Mucosa of descending colon (tissue), 3 donors: Measurements from ENCODE around the gene CARTPT. TPM values are rescaled to one million over a fixed set of nuclear protein-coding genes. Genes with fewer than 3 reads are reported as not detected.

Source experiments
- ATAC-seq: fragments of 200-7000 bp; cut with Tn5 transposase; one replicate; pipeline ENCODE4 v1.9.1; 2020; ENCODE audit warnings: mild to moderate bottlenecking, moderate library complexity
- DNase-seq, 3 donors: peaks; one replicate each; pipeline ENCODE4 v3.0.0-alpha.2; 2020
- H3K36me3 ChIP-seq: fragments of 200-600 bp; one replicate; pipeline ENCODE4 v1.8.0; 2021; ENCODE audit warnings: low read depth, mild to moderate bottlenecking
- H3K4me1 ChIP-seq: fragments of 200-600 bp; one replicate; pipeline ENCODE4 v1.8.0; 2021; ENCODE audit warnings: low read depth, mild to moderate bottlenecking
- H3K4me3 ChIP-seq: fragments of 200-600 bp; one replicate; pipeline ENCODE4 v1.8.0; 2021; ENCODE audit warnings: mild to moderate bottlenecking
- H3K9me3 ChIP-seq: fragments of 200-600 bp; one replicate; pipeline ENCODE4 v1.8.0; 2021; ENCODE audit warnings: mild to moderate bottlenecking
- intact Hi-C, 2 donors: fragments of 100-400 bp; cut with DNase I in 1 of 2; cut with micrococcal nuclease in 1 of 2; formaldehyde crosslinking; loops; one replicate each; pipeline versions ENCODE4 v1.11.0 to v1.11.1; 2022; cut with DNase I, micrococcal nuclease
- long read RNA-seq, 2 donors: library from polyadenylated mRNA; unstranded; transcript quantifications; one replicate each; pipeline ENCODE4 v2.0.0, GENCODE V29; 2019 to 2021
- total RNA-seq, 3 donors: library from RNA; stranded (reverse); fragmentation: NEBNext Ultra II Directional in 2 of 3; extraction: Animal tissue kit (Norgen Biotek cat#: 25700) in 2 of 3; gene quantifications; one replicate each; pipeline versions ENCODE4 v1.2.1 to v1.2.4, GENCODE V29; 2021 to 2023
- TF ChIP-seq, protein P1 (sequence below): fragments of 200-600 bp; IDR thresholded peaks from one replicate; pipeline ENCODE4 v1.8.0; 2022; ENCODE audit warnings: antibody characterized with exemption, mild to moderate bottlenecking
- donor health status: DM: no; HTN: no; CAD: no; lungs with moderate emphysema.
- donor health status: DM: no; HTN: no; CAD: no.
- donor health status: DM: no; HTN: yes; CAD: no.

CARTPT gene
- total RNA-seq: 10 to 100 TPM in 1 of 3 donors, not detected in 2; 14.0 TPM
- long read RNA-seq, donor 1, transcript CARTPT-201 (3 exons, 915 nt): major isoform, 5 of 6 reads
- long read RNA-seq, donor 1, partial matches to known transcripts: 0 of 6 reads
- long read RNA-seq, donor 1, other reads (novel, unspliced or antisense): 0 of 6 reads
- long read RNA-seq, donor 2: 0 reads

DNA sequence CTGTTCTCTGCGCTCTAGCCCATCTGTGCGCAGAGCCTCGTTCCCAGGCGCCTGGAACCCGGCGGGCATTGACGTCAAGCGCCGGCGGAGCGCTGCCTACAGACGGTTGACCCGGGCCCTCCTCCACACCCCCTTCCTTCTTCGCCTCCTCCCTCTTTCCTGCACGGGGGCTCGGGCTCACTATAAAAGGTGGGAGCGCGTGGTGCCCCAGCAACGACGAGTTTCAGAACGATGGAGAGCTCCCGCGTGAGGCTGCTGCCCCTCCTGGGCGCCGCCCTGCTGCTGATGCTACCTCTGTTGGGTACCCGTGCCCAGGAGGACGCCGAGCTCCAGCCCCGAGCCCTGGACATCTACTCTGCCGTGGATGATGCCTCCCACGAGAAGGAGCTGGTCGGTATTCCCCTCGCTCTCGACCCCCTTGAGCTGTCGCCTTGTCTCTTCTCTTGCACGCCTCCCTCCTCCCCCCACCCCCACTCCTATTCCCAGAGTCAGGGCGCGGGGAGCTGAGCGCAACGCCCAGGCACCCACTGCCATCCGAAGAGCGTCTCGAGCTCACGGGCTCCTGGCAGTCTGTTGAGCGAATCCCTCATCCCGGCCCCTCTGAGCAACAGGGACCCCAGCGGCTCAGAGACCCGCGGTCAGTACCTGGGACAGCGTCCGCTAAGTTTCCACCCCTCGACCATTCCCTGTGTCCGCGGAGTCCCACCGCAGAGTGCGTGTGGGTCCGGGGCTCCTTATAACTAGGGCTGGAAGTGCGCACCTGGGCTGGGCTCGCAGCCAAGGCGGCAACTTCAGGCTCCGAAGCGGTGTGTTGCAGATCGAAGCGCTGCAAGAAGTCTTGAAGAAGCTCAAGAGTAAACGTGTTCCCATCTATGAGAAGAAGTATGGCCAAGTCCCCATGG lies at the start of gene CARTPT:
Gene CARTPT (plus strand): TSS at position 213 of the 902 bp plus-strand sequence. CDS start 19 bp downstream, at position 232.
- no peak for ATAC-seq

DNA sequence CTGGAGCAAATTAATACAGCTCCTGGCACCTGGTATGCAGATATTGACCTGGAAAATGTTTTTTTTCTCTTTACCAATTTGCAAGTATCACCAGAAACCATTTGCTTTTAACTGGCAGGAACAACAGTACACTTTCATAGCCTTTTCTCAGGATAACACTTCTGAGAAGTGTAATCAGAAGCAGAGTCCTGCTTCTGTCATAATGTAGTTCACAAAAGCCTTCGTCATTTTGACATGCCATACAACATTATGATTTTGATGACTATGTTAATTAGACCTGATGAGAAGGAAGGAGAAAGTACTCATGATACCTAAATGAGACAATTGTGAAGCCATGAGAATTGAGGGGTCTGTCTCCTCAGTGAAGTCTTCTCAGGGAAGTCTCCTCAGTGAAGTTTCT lies 41.1 kb upstream of the CARTPT start:
- H3K4me1 ChIP-seq: no peaks in the 10 kb centered on the region
- ATAC-seq (no peak), DNase-seq (no peak)
- H3K4me3 ChIP-seq: no peak overlapping the region
- intact Hi-C loops: no loop called here
- H3K9me3 ChIP-seq: no peaks in the 10 kb centered on the region
- no peaks in the 10 kb centered on the region for H3K36me3 ChIP-seq
- TF ChIP-seq, protein P1, sequence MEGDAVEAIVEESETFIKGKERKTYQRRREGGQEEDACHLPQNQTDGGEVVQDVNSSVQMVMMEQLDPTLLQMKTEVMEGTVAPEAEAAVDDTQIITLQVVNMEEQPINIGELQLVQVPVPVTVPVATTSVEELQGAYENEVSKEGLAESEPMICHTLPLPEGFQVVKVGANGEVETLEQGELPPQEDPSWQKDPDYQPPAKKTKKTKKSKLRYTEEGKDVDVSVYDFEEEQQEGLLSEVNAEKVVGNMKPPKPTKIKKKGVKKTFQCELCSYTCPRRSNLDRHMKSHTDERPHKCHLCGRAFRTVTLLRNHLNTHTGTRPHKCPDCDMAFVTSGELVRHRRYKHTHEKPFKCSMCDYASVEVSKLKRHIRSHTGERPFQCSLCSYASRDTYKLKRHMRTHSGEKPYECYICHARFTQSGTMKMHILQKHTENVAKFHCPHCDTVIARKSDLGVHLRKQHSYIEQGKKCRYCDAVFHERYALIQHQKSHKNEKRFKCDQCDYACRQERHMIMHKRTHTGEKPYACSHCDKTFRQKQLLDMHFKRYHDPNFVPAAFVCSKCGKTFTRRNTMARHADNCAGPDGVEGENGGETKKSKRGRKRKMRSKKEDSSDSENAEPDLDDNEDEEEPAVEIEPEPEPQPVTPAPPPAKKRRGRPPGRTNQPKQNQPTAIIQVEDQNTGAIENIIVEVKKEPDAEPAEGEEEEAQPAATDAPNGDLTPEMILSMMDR: no peak

More for the DNA sequence above, at the start of gene CARTPT:
- Histone ChIP-seq H3K4me3 (no peak within 1 kb of the TSS), H3K9me3 (no peaks in the 10 kb centered on the region), H3K4me1 (no peaks in the 10 kb centered on the region), H3K36me3 (no peaks in the 10 kb centered on the region)
- intact Hi-C loops: no loop called here
- DNase-seq: no peak
- TF ChIP-seq, protein P1: no peak

DNA sequence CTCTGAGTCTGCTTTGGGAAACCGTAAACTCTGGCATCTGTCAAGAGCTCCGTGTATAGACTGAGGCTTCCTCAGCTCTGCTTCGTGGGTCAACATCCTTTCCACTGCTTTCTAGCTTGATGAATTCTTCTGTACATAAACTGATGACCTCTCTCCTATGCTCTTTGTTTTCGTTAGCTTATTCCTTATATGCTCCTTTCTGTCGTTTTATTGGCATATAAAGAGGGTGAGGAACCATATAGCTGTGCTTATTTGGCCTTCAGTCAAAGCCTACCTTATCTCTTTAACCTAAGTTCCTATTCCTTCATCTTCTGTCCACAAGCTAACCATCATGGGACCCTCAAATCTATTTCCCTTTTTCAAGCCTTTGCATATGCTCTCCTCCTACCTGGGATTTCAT lies 39.4 kb upstream of the CARTPT start:
- peak; percentile 82 for ATAC-seq
- intact Hi-C loops: no loop called here

DNA sequence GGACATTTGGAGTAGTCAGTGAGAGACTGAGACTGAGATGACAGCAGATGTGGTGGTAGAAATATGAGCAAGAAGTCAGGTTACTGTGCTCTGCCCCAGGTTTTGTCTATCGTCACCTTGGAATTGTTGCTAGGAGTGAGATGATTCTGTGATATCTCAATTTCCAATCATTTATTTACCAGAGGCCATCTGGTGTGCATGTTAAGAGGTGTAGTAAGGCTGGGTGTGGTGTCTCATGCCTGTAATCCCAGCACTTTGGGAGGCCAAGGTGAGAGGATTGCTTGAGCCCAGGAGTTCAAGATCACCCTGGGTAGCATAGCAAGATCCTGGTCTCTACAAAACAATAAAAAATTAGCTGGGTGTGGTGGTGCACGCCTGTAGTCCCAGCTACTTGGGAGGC lies 38.6 kb upstream of the CARTPT start:
- TF ChIP-seq, protein P1: no peak
- no peaks in the 10 kb centered on the region for H3K9me3 ChIP-seq
- H3K4me1 ChIP-seq: no peaks in the 10 kb centered on the region
- intact Hi-C loops: no loop called here
- peak; percentile 63 for ATAC-seq
- no peak overlapping the region for H3K4me3 ChIP-seq
- H3K36me3 ChIP-seq: no peaks in the 10 kb centered on the region
- DNase-seq: no peak

More for the DNA sequence above, 39.4 kb upstream of the CARTPT start:
- H3K4me3 ChIP-seq: no peak overlapping the region
- DNase-seq: no peak
- H3K4me1 ChIP-seq: no peaks in the 10 kb centered on the region
- H3K9me3 ChIP-seq: no peaks in the 10 kb centered on the region
- H3K36me3 ChIP-seq: no peaks in the 10 kb centered on the region
- TF ChIP-seq, protein P1: no peak

DNA sequence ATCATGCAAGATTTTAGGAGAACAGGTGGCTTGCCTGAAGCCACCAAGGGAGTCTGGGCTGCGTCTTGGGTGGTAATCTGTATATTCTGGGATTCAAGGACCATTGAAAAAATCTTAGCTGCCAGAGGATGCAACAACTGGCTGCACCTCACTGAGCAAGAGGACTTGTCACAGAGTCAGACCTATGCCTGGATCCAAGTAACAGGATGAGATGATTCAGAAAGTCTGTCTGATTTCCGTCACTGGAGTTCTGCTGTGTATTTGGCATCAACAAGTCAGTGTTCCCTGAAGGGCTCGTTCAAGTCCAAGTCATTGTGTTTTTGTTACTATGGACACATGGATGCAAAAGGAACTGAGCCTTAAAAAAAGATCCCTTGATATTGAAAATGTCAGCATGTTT lies 37.8 kb upstream of the CARTPT start:
- ATAC-seq: no peak
- intact Hi-C loops: no loop called here
- no peak overlapping the region for H3K4me3 ChIP-seq
- H3K4me1 ChIP-seq: no peaks in the 10 kb centered on the region
- H3K36me3 ChIP-seq: no peaks in the 10 kb centered on the region
- H3K9me3 ChIP-seq: no peaks in the 10 kb centered on the region
- TF ChIP-seq, protein P1: no peak
- no peak for DNase-seq
